ENCODE data around the gene RAPGEF4.

RAPGEF4 gene

DNA sequence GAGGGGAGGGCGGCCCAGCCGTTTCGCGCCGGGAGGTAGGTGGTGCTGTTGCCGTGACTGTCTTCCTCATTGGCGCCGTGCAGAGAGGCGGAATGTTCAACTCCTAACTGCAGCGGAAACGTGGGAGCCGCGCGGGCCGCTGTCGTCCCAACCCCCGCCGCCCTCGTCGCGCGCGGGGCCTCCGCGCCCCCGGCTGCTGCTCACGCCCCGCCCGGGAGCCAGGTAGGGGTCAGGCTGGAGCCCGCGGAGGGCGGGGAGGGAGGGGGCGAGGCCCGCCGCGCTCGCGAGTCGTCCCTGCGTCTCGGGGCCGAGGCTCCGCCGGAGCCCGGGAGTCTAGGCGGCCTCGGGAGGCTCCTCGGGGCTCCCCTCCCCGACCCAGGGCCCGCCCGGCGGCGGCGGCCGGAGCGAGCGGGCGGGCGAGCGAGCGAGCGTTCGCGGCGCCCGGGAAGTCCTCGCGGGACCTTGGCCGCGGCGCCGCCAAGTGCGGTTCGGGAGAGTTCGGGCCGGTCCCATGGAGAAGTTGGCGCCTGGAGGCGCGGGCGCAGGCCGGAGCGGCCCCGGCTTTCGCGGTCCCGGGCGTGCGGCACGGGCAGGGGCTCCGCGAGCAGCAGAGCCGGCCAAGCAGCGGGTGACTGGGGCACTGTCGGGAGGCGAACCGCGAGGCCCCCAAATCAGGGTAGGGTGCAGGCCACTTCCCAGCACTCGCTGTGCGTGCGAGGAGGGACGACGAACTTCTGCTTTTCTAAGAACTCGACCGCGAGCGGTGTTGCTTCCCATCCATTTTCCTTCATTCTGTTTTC lies 340.3 kb downstream of the RAPGEF4 start, which contains the start of gene MAP3K20:
Gene MAP3K20 (plus strand): TSS at position 66 of the 800 bp plus-strand sequence. CDS start 15,186 bp downstream, outside the sequence.
- Histone ChIP-seq H3K36me3 (ENCODE audit: control insufficient read depth in 2 of 2, insufficient read depth in 1 of 2, low read length in 2 of 2) (no peaks in the 10 kb centered on the region), H3K9me3 (ENCODE audit: control insufficient read depth, insufficient read depth, low read depth, low read length) (no peaks in the 10 kb centered on the region), H3K4me3 (ENCODE audit: low read depth, low read length) (peak within 1 kb of the TSS; percentile 88), H3K4me1 (ENCODE audit: control insufficient read depth, insufficient read depth, low read length) (no peaks in the 10 kb centered on the region), H3K27ac (ENCODE audit: extremely low read depth, low read depth, low read length) (peak within 1 kb of the TSS; percentile 91)
- ChIA-PET CTCF (interaction anchor here (1.0 to 2.7 kb wide), 2 partner anchors 10 to 48 kb away, joined by 3 to 17 read pairs; no protein-coding TSS in a partner anchor), POLR2A (interaction anchor here (0.5 to 1.0 kb wide), 3 partner anchors 8 to 50 kb away, joined by 3 to 4 read pairs (median 3); no protein-coding TSS in a partner anchor)
- TF ChIP-seq ZBTB8A (tag by site-specific recombination; IDR thresholded peaks at IDR 0.05) (peak; percentile 30), ZNF660 (tag by site-specific recombination; IDR thresholded peaks at IDR 0.05) (peak; percentile 58), ZBTB26 (tag by site-specific recombination; optimal IDR thresholded peaks at IDR 0.05) (peak; percentile 73), ZNF335 (tag by site-specific recombination; conservative IDR thresholded peaks at IDR 0.05) (peak; percentile 69; the same call in 1 of the 2 replicates), ZSCAN30 (tag by site-specific recombination; IDR thresholded peaks at IDR 0.05) (0 out of 2 replicates have a peak, but pooled peaks have one; percentile 43), ZNF341 (tag by site-specific recombination; IDR thresholded peaks at IDR 0.05; ENCODE audit: low read depth) (peak; percentile 42; the same call in 1 of the 2 replicates), IKZF3 (tag by site-specific recombination; IDR thresholded peaks at IDR 0.05) (peak; percentile 66), ZNF239 (tag by site-specific recombination; IDR thresholded peaks at IDR 0.05) (no peak), ZNF121 (tag by site-specific recombination; IDR thresholded peaks at IDR 0.05) (no peak), ZNF16 (tag by site-specific recombination; IDR thresholded peaks at IDR 0.05; ENCODE audit: low read depth) (no peak), ZBTB20 (tag by site-specific recombination; IDR thresholded peaks at IDR 0.05) (peak; percentile 74), YY1 (tag by site-specific recombination; IDR thresholded peaks at IDR 0.05) (0 out of 2 replicates have a peak, but pooled peaks have one; percentile 36), GLIS1 (tag by site-specific recombination; IDR thresholded peaks at IDR 0.05) (peak; percentile 42; the same call in 1 of the 2 replicates), ZNF623 (tag by site-specific recombination; IDR thresholded peaks at IDR 0.05) (no peak), KLF16 (tag by site-specific recombination; IDR thresholded peaks at IDR 0.05) (0 out of 2 replicates have a peak, but pooled peaks have one; percentile 24), PBX3 (CRISPR knock-in tag; IDR thresholded peaks at IDR 0.05) (peak; percentile 87), SP2 (tag by site-specific recombination; IDR thresholded peaks at IDR 0.05) (peak; percentile 49), ZNF561 (tag by site-specific recombination; IDR thresholded peaks at IDR 0.05; ENCODE audit: borderline replicate concordance) (0 out of 2 replicates have a peak, but pooled peaks have one; percentile 11), ZNF132 (tag by site-specific recombination; IDR thresholded peaks at IDR 0.05; ENCODE audit: borderline replicate concordance) (no peak), CTCF (tag by site-specific recombination; IDR thresholded peaks at IDR 0.05) (peak; percentile 80), KLF9 (tag by site-specific recombination; IDR thresholded peaks at IDR 0.05; ENCODE audit: low read depth) (peak; percentile 17; the same call in 1 of the 2 replicates), PRDM2 (tag by site-specific recombination; IDR thresholded peaks at IDR 0.05; ENCODE audit: borderline replicate concordance) (no peak)
- TF ChIP-seq, protein P1, sequence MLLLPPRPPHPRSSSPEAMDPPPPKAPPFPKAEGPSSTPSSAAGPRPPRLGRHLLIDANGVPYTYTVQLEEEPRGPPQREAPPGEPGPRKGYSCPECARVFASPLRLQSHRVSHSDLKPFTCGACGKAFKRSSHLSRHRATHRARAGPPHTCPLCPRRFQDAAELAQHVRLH (tag by site-specific recombination; IDR thresholded peaks at IDR 0.05), result no peak
- TF ChIP-seq, protein P2, sequence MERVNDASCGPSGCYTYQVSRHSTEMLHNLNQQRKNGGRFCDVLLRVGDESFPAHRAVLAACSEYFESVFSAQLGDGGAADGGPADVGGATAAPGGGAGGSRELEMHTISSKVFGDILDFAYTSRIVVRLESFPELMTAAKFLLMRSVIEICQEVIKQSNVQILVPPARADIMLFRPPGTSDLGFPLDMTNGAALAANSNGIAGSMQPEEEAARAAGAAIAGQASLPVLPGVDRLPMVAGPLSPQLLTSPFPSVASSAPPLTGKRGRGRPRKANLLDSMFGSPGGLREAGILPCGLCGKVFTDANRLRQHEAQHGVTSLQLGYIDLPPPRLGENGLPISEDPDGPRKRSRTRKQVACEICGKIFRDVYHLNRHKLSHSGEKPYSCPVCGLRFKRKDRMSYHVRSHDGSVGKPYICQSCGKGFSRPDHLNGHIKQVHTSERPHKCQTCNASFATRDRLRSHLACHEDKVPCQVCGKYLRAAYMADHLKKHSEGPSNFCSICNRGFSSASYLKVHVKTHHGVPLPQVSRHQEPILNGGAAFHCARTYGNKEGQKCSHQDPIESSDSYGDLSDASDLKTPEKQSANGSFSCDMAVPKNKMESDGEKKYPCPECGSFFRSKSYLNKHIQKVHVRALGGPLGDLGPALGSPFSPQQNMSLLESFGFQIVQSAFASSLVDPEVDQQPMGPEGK (tag by site-specific recombination; IDR thresholded peaks at IDR 0.05), result 0 out of 2 replicates have a peak, but pooled peaks have one; percentile 23
